ENCODE results near the gene GNG12. TPM values are rescaled to one million over a fixed set of nuclear protein-coding genes. Genes with fewer than 3 reads are reported as not detected.

The GNG12 gene
- total and polyA plus RNA-seq, 2 donors (not counting 1 experiment from before 2014, with no cell fraction given), result not detected

- POLR2A ChIA-PET, result no interaction called here
- Histone ChIP-seq H2AFZ (ENCODE audit: insufficient read depth, low read depth, low read length, poor library complexity, severe bottlenecking) (no peak overlapping the region), H3K9me3 (ENCODE audit: control extremely low read depth in 1 of 3, control insufficient read depth in 2 of 3, insufficient read depth in 1 of 3, low read length in 2 of 3) (no peaks in the 10 kb centered on the region), H3K4me1 (ENCODE audit: control insufficient read depth in 2 of 2, insufficient read depth in 2 of 2, low read length in 2 of 2) (no peaks in the 10 kb centered on the region), H3K36me3 (replicated peaks in 1 of 2; ENCODE audit: control extremely low read depth in 1 of 2, control insufficient read depth in 1 of 2, extremely low read depth in 1 of 2, insufficient read depth in 2 of 2, low read length in 1 of 2) (no peaks in the 10 kb centered on the region), H3K4me3 (ENCODE audit: control extremely low read depth in 1 of 5, extremely low read depth in 1 of 5, insufficient read depth in 1 of 5, low read depth in 2 of 5, low read length in 4 of 5) (no peak overlapping the region), H3K79me2 (ENCODE audit: control insufficient read depth, insufficient read depth, low read length) (no peaks in the 10 kb centered on the region), H3K27ac (ENCODE audit: low read length in 2 of 2) (no peak overlapping the region), H3K27me3 (replicated peaks in 1 of 4; ENCODE audit: control extremely low read depth in 1 of 4, control insufficient read depth in 3 of 4, insufficient read depth in 4 of 4, low read length in 3 of 4) (no peaks in the 10 kb centered on the region), H3K4me2 (replicated peaks; ENCODE audit: low read depth, low read length, poor library complexity, severe bottlenecking) (no peak overlapping the region), H3K9ac (ENCODE audit: low read length) (no peak overlapping the region), H4K20me1 (ENCODE audit: control insufficient read depth, insufficient read depth, low read length, poor library complexity, severe bottlenecking) (no peaks in the 10 kb centered on the region)
- DNase-seq (no peak), ATAC-seq (ENCODE audit: low read depth) (no peak)
- Mint-ChIP-seq H3K9me3 (ENCODE audit: insufficient read depth) (no peaks in the 10 kb centered on the region), H3K4me1 (peaks cover 2% of the 10 kb centered on the region), H3K27ac (no peak overlapping the region), H3K27me3 (peaks cover 13% of the 10 kb centered on the region), H3K4me3 (no peak overlapping the region)
- no CpG with 5 or more reads among the region's 2 CpGs for whole genome bisulfite sequencing (ENCODE audit: insufficient coverage)
- TF ChIP-seq, protein P1, sequence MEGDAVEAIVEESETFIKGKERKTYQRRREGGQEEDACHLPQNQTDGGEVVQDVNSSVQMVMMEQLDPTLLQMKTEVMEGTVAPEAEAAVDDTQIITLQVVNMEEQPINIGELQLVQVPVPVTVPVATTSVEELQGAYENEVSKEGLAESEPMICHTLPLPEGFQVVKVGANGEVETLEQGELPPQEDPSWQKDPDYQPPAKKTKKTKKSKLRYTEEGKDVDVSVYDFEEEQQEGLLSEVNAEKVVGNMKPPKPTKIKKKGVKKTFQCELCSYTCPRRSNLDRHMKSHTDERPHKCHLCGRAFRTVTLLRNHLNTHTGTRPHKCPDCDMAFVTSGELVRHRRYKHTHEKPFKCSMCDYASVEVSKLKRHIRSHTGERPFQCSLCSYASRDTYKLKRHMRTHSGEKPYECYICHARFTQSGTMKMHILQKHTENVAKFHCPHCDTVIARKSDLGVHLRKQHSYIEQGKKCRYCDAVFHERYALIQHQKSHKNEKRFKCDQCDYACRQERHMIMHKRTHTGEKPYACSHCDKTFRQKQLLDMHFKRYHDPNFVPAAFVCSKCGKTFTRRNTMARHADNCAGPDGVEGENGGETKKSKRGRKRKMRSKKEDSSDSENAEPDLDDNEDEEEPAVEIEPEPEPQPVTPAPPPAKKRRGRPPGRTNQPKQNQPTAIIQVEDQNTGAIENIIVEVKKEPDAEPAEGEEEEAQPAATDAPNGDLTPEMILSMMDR (IDR thresholded peaks at IDR 0.05), result no peak
- no peak for TF ChIP-seq EZH2 (IDR thresholded peaks at IDR 0.05; ENCODE audit: borderline replicate concordance, insufficient read depth, low read depth, low read length, poor library complexity, severe bottlenecking)
- CTCF ChIA-PET, result no interaction called here
- intact Hi-C loops (cut with micrococcal nuclease), result no loop called here
Measured at GRCh38 chr1:67677408-67677807, 155.9 kb downstream of the GNG12 start.

DNA sequence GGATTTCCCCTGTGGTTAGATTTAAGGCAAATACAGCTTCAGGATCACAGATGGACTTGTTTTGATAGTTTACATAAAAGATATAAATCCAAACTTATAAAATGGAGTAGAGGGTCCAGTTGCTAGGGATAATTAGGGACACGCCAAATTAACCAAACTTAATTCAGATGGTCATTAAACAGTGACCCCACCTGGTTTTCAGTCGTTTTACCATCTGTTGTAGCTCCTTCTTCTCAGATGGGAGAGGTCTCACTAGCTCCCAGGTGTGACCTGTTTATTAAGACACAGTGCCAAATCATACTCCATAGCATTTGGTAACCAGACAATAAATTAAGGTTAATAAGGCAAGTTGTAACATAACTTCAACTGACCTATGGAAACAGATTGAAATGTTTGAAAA lies 156.3 kb downstream of the GNG12 start:
- WGBS (ENCODE audit: insufficient coverage), result 100% methylated on average over 1 of the region's 2 CpGs
- ATAC-seq (ENCODE audit: low read depth) (no peak), DNase-seq (no peak)
- Mint-ChIP-seq H3K4me1 (peaks cover 2% of the 10 kb centered on the region), H3K27ac (no peak overlapping the region), H3K9me3 (ENCODE audit: insufficient read depth) (no peaks in the 10 kb centered on the region), H3K4me3 (no peak overlapping the region), H3K27me3 (peaks cover 17% of the 10 kb centered on the region)
- TF ChIP-seq, protein P1 (IDR thresholded peaks at IDR 0.05), result no peak
- TF ChIP-seq EZH2 (IDR thresholded peaks at IDR 0.05; ENCODE audit: borderline replicate concordance, insufficient read depth, low read depth, low read length, poor library complexity, severe bottlenecking), result no peak
- Histone ChIP-seq H3K27me3 (replicated peaks in 1 of 4; ENCODE audit: control extremely low read depth in 1 of 4, control insufficient read depth in 3 of 4, insufficient read depth in 4 of 4, low read length in 3 of 4) (no peaks in the 10 kb centered on the region), H3K4me3 (ENCODE audit: control extremely low read depth in 1 of 5, extremely low read depth in 1 of 5, insufficient read depth in 1 of 5, low read depth in 2 of 5, low read length in 4 of 5) (no peak overlapping the region), H3K27ac (ENCODE audit: low read length in 2 of 2) (no peak overlapping the region), H3K79me2 (ENCODE audit: control insufficient read depth, insufficient read depth, low read length) (no peaks in the 10 kb centered on the region), H3K4me2 (replicated peaks; ENCODE audit: low read depth, low read length, poor library complexity, severe bottlenecking) (no peak overlapping the region), H3K9me3 (ENCODE audit: control extremely low read depth in 1 of 3, control insufficient read depth in 2 of 3, insufficient read depth in 1 of 3, low read length in 2 of 3) (no peaks in the 10 kb centered on the region), H3K4me1 (ENCODE audit: control insufficient read depth in 2 of 2, insufficient read depth in 2 of 2, low read length in 2 of 2) (no peaks in the 10 kb centered on the region), H2AFZ (ENCODE audit: insufficient read depth, low read depth, low read length, poor library complexity, severe bottlenecking) (no peak overlapping the region), H3K36me3 (replicated peaks in 1 of 2; ENCODE audit: control extremely low read depth in 1 of 2, control insufficient read depth in 1 of 2, extremely low read depth in 1 of 2, insufficient read depth in 2 of 2, low read length in 1 of 2) (no peaks in the 10 kb centered on the region), H4K20me1 (ENCODE audit: control insufficient read depth, insufficient read depth, low read length, poor library complexity, severe bottlenecking) (no peaks in the 10 kb centered on the region), H3K9ac (ENCODE audit: low read length) (no peak overlapping the region)
- intact Hi-C loops (cut with micrococcal nuclease), result no loop called here
- CTCF ChIA-PET, result interaction anchor here (1.2 kb wide), 1 partner anchor 89 kb away, joined by 3 read pairs; no protein-coding TSS in a partner anchor
- POLR2A ChIA-PET, result no interaction called here
